Measurements from ENCODE around the gene TMEM131L. TPM values are rescaled to one million over a fixed set of nuclear protein-coding genes. Genes with fewer than 3 reads are reported as not detected.

Gene TMEM131L
- polyA plus RNA-seq, 4 donors, result 0.22 to 9.1 (median 1.9) TPM

GRCh38 chr4:153531000-153531358 lies 64.8 kb downstream of the TMEM131L start:
- Histone ChIP-seq H3K4me3 (ENCODE audit: low read depth in 1 of 3, low read length in 3 of 3) (no peak overlapping the region), H3K27me3 (ENCODE audit: control insufficient read depth in 3 of 3, insufficient read depth in 3 of 3, low read length in 3 of 3) (no peaks in the 10 kb centered on the region), H3K36me3 (ENCODE audit: control insufficient read depth in 3 of 3, insufficient read depth in 2 of 3, low read depth in 1 of 3, low read length in 3 of 3) (no peaks in the 10 kb centered on the region), H3K27ac (ENCODE audit: low read depth in 1 of 3, low read length in 2 of 3) (no peak overlapping the region), H3K9me3 (ENCODE audit: control insufficient read depth in 2 of 2, insufficient read depth in 1 of 2, low read depth in 1 of 2, low read length in 1 of 2) (no peaks in the 10 kb centered on the region), H3K4me1 (ENCODE audit: control insufficient read depth in 3 of 3, insufficient read depth in 2 of 3, low read depth in 1 of 3, low read length in 2 of 3) (peaks cover 0 to 11% (median 10%) of the 10 kb centered on the region in 3 donors)
- DNase-seq, result no peak
- no peak for FAIRE-seq
- WGBS, 3 donors, result 81 to 96% (median 91%) methylated on average over 1 of the region's 1 CpG

GRCh38 chr4:153531976-153532626 lies 65.9 kb downstream of the TMEM131L start:
- Histone ChIP-seq H3K27me3 (ENCODE audit: control insufficient read depth in 3 of 3, insufficient read depth in 3 of 3, low read length in 3 of 3) (no peaks in the 10 kb centered on the region), H3K27ac (ENCODE audit: low read depth in 1 of 3, low read length in 2 of 3) (no peak overlapping the region), H3K36me3 (ENCODE audit: control insufficient read depth in 3 of 3, insufficient read depth in 2 of 3, low read depth in 1 of 3, low read length in 3 of 3) (no peaks in the 10 kb centered on the region), H3K4me1 (ENCODE audit: control insufficient read depth in 3 of 3, insufficient read depth in 2 of 3, low read depth in 1 of 3, low read length in 2 of 3) (peaks cover 0 to 11% (median 10%) of the 10 kb centered on the region in 3 donors), H3K9me3 (ENCODE audit: control insufficient read depth in 2 of 2, insufficient read depth in 1 of 2, low read depth in 1 of 2, low read length in 1 of 2) (no peaks in the 10 kb centered on the region), H3K4me3 (ENCODE audit: low read depth in 1 of 3, low read length in 3 of 3) (no peak overlapping the region)
- 63 to 86% (median 75%) methylated on average over 2 of the region's 2 CpGs for WGBS, 3 donors
- DNase-seq, result no peak
- FAIRE-seq, result no peak

GRCh38 chr4:153532636-153533035 lies 66.5 kb downstream of the TMEM131L start:
- Histone ChIP-seq H3K9me3 (ENCODE audit: control insufficient read depth in 2 of 2, insufficient read depth in 1 of 2, low read depth in 1 of 2, low read length in 1 of 2) (no peaks in the 10 kb centered on the region), H3K4me1 (ENCODE audit: control insufficient read depth in 3 of 3, insufficient read depth in 2 of 3, low read depth in 1 of 3, low read length in 2 of 3) (peaks cover 0 to 11% (median 10%) of the 10 kb centered on the region in 3 donors), H3K27me3 (ENCODE audit: control insufficient read depth in 3 of 3, insufficient read depth in 3 of 3, low read length in 3 of 3) (no peaks in the 10 kb centered on the region), H3K36me3 (ENCODE audit: control insufficient read depth in 3 of 3, insufficient read depth in 2 of 3, low read depth in 1 of 3, low read length in 3 of 3) (no peaks in the 10 kb centered on the region), H3K4me3 (ENCODE audit: low read depth in 1 of 3, low read length in 3 of 3) (no peak overlapping the region), H3K27ac (ENCODE audit: low read depth in 1 of 3, low read length in 2 of 3) (peak overlapping the region in 1 of 3 donors; percentile 36)
- DNase-seq (peak in 1 of 2 donors; percentile 75), FAIRE-seq (no peak)
- 47 to 65% (median 49%) methylated on average over 6 of the region's 6 CpGs for WGBS, 3 donors

GRCh38 chr4:153533387-153533786 lies 67.2 kb downstream of the TMEM131L start:
- H3K4me3 ChIP-seq (ENCODE audit: low read depth in 1 of 3, low read length in 3 of 3), result no peak overlapping the region
- no peak for FAIRE-seq
- no peaks in the 10 kb centered on the region for H3K36me3 ChIP-seq (ENCODE audit: control insufficient read depth in 3 of 3, insufficient read depth in 2 of 3, low read depth in 1 of 3, low read length in 3 of 3)
- DNase-seq, result no peak
- peaks cover 0 to 11% (median 10%) of the 10 kb centered on the region in 3 donors for H3K4me1 ChIP-seq (ENCODE audit: control insufficient read depth in 3 of 3, insufficient read depth in 2 of 3, low read depth in 1 of 3, low read length in 2 of 3)
- H3K9me3 ChIP-seq (ENCODE audit: control insufficient read depth in 2 of 2, insufficient read depth in 1 of 2, low read depth in 1 of 2, low read length in 1 of 2), result no peaks in the 10 kb centered on the region
- no peaks in the 10 kb centered on the region for H3K27me3 ChIP-seq (ENCODE audit: control insufficient read depth in 3 of 3, insufficient read depth in 3 of 3, low read length in 3 of 3)
- peak overlapping the region in 1 of 3 donors; percentile 36 for H3K27ac ChIP-seq (ENCODE audit: low read depth in 1 of 3, low read length in 2 of 3)

GRCh38 chr4:153534792-153535629 lies 68.9 kb downstream of the TMEM131L start:
- FAIRE-seq, result no peak
- peaks cover 0 to 11% (median 3%) of the 10 kb centered on the region in 3 donors for H3K4me1 ChIP-seq (ENCODE audit: control insufficient read depth in 3 of 3, insufficient read depth in 2 of 3, low read depth in 1 of 3, low read length in 2 of 3)
- 82 to 86% (median 82%) methylated on average over 10 of the region's 10 CpGs for WGBS, 3 donors

GRCh38 chr4:153535772-153536513 lies 69.8 kb downstream of the TMEM131L start:
- H3K27ac ChIP-seq (ENCODE audit: low read depth in 1 of 3, low read length in 2 of 3), result peak overlapping the region in 1 of 3 donors; percentile 9
- WGBS, 3 donors, result 56 to 63% (median 60%) methylated on average over 7 of the region's 7 CpGs
- FAIRE-seq, result no peak

More at GRCh38 chr4:153534792-153535629, 68.9 kb downstream of the TMEM131L start:
- no peak for DNase-seq
- Histone ChIP-seq H3K27ac (ENCODE audit: low read depth in 1 of 3, low read length in 2 of 3) (no peak overlapping the region), H3K4me3 (ENCODE audit: low read depth in 1 of 3, low read length in 3 of 3) (no peak overlapping the region), H3K36me3 (ENCODE audit: control insufficient read depth in 3 of 3, insufficient read depth in 2 of 3, low read depth in 1 of 3, low read length in 3 of 3) (no peaks in the 10 kb centered on the region), H3K27me3 (ENCODE audit: control insufficient read depth in 3 of 3, insufficient read depth in 3 of 3, low read length in 3 of 3) (no peaks in the 10 kb centered on the region), H3K9me3 (ENCODE audit: control insufficient read depth in 2 of 2, insufficient read depth in 1 of 2, low read depth in 1 of 2, low read length in 1 of 2) (no peaks in the 10 kb centered on the region)

GRCh38 chr4:153537493-153537960 lies 71.4 kb downstream of the TMEM131L start:
- Histone ChIP-seq H3K4me1 (ENCODE audit: control insufficient read depth in 3 of 3, insufficient read depth in 2 of 3, low read depth in 1 of 3, low read length in 2 of 3) (peaks cover 0 to 9% (median 0%) of the 10 kb centered on the region in 3 donors), H3K4me3 (ENCODE audit: low read depth in 1 of 3, low read length in 3 of 3) (no peak overlapping the region), H3K36me3 (ENCODE audit: control insufficient read depth in 3 of 3, insufficient read depth in 2 of 3, low read depth in 1 of 3, low read length in 3 of 3) (no peaks in the 10 kb centered on the region), H3K27me3 (ENCODE audit: control insufficient read depth in 3 of 3, insufficient read depth in 3 of 3, low read length in 3 of 3) (no peaks in the 10 kb centered on the region), H3K9me3 (ENCODE audit: control insufficient read depth in 2 of 2, insufficient read depth in 1 of 2, low read depth in 1 of 2, low read length in 1 of 2) (no peaks in the 10 kb centered on the region), H3K27ac (ENCODE audit: low read depth in 1 of 3, low read length in 2 of 3) (no peak overlapping the region)
- DNase-seq, result no peak
- no peak for FAIRE-seq
- WGBS, 3 donors, result 80 to 86% (median 83%) methylated on average over 6 of the region's 6 CpGs

More at GRCh38 chr4:153535772-153536513, 69.8 kb downstream of the TMEM131L start:
- Histone ChIP-seq H3K9me3 (ENCODE audit: control insufficient read depth in 2 of 2, insufficient read depth in 1 of 2, low read depth in 1 of 2, low read length in 1 of 2) (no peaks in the 10 kb centered on the region), H3K36me3 (ENCODE audit: control insufficient read depth in 3 of 3, insufficient read depth in 2 of 3, low read depth in 1 of 3, low read length in 3 of 3) (no peaks in the 10 kb centered on the region), H3K27me3 (ENCODE audit: control insufficient read depth in 3 of 3, insufficient read depth in 3 of 3, low read length in 3 of 3) (no peaks in the 10 kb centered on the region), H3K4me1 (ENCODE audit: control insufficient read depth in 3 of 3, insufficient read depth in 2 of 3, low read depth in 1 of 3, low read length in 2 of 3) (peaks cover 0 to 16% (median 0%) of the 10 kb centered on the region in 3 donors), H3K4me3 (ENCODE audit: low read depth in 1 of 3, low read length in 3 of 3) (no peak overlapping the region)
- DNase-seq, result no peak

All from small intestine (tissue), 7 donors.